Measurements from ENCODE around the gene DHX30. TPM values are rescaled to one million over a fixed set of nuclear protein-coding genes. Genes with fewer than 3 reads are reported as not detected.

The DHX30 gene
- total and polyA plus RNA-seq, 7 experiments from 2014 or later: 27.8 to 103 (median 80.1) TPM

GRCh38 chr3:47850564-47851410, 47.8 kb downstream of the DHX30 start:
- H3K27me3 ChIP-seq (ENCODE audit: control insufficient read depth in 2 of 2, insufficient read depth in 2 of 2, low read length in 2 of 2): no peaks in the 10 kb centered on the region
- H3K9me3 Mint-ChIP-seq: no peaks in the 10 kb centered on the region
- H3K36me3 ChIP-seq (ENCODE audit: control insufficient read depth in 2 of 3, insufficient read depth in 3 of 3, low read length in 3 of 3): peaks cover 0 to 72% (median 22%) of the 10 kb centered on the region in 3 experiments
- intact Hi-C loops (cut with micrococcal nuclease): no loop called here
- CTCF ChIA-PET: interaction anchor here (0.6 to 0.9 kb wide), 3 partner anchors 13 to 1316 kb away, joined by 3 to 4 read pairs (median 3); no protein-coding TSS in a partner anchor
- H3K36me3 Mint-ChIP-seq: peaks cover 0 to 27% (median 3%) of the 10 kb centered on the region in 5 donors
- H3K9me3 ChIP-seq (ENCODE audit: control insufficient read depth in 2 of 3, low read length in 3 of 3): no peaks in the 10 kb centered on the region
- no peaks in the 10 kb centered on the region for H3K4me1 ChIP-seq (ENCODE audit: control insufficient read depth in 2 of 2, insufficient read depth in 2 of 2, low read length in 2 of 2)
- ATAC-seq (no peak), DNase-seq (no peak)
- H3K4me3 ChIP-seq (ENCODE audit: low read length): no peak overlapping the region
- peak overlapping the region in 7 of 9 donors; percentile 10 to 84 (median 62) for H3K27ac Mint-ChIP-seq
- H3K27me3 Mint-ChIP-seq: no peaks in the 10 kb centered on the region
- H3K27ac ChIP-seq (ENCODE audit: low read depth, low read length): peak overlapping the region; percentile 13
- POLR2A ChIA-PET: no interaction called here
- H3K4me3 Mint-ChIP-seq: no peak overlapping the region
- peaks cover 0 to 3% (median 0%) of the 10 kb centered on the region in 7 donors for H3K4me1 Mint-ChIP-seq

GRCh38 chr3:47851888-47852603, 49.1 kb downstream of the DHX30 start:
- ChIA-PET CTCF (no interaction called here), POLR2A (no interaction called here)
- Mint-ChIP-seq H3K36me3 (peaks cover 0 to 25% (median 3%) of the 10 kb centered on the region in 5 donors), H3K9me3 (no peaks in the 10 kb centered on the region), H3K27me3 (no peaks in the 10 kb centered on the region), H3K27ac (peak overlapping the region in 6 of 9 donors; percentile 12 to 80 (median 32)), H3K4me3 (no peak overlapping the region), H3K4me1 (peaks cover 0 to 3% (median 0%) of the 10 kb centered on the region in 7 donors)
- ATAC-seq: no peak
- no peak overlapping the region for H3K4me3 ChIP-seq (ENCODE audit: low read length)
- H3K27me3 ChIP-seq (ENCODE audit: control insufficient read depth in 2 of 2, insufficient read depth in 2 of 2, low read length in 2 of 2): no peaks in the 10 kb centered on the region
- DNase-seq: no peak
- no peak overlapping the region for H3K27ac ChIP-seq (ENCODE audit: low read depth, low read length)
- no peaks in the 10 kb centered on the region for H3K9me3 ChIP-seq (ENCODE audit: control insufficient read depth in 2 of 3, low read length in 3 of 3)
- peaks cover 0 to 72% (median 16%) of the 10 kb centered on the region in 3 experiments for H3K36me3 ChIP-seq (ENCODE audit: control insufficient read depth in 2 of 3, insufficient read depth in 3 of 3, low read length in 3 of 3)
- intact Hi-C loops (cut with micrococcal nuclease): no loop called here
- no peaks in the 10 kb centered on the region for H3K4me1 ChIP-seq (ENCODE audit: control insufficient read depth in 2 of 2, insufficient read depth in 2 of 2, low read length in 2 of 2)

- H3K27me3 ChIP-seq (ENCODE audit: control insufficient read depth in 2 of 2, insufficient read depth in 2 of 2, low read length in 2 of 2): no peaks in the 10 kb centered on the region
- no peaks in the 10 kb centered on the region for H3K4me1 ChIP-seq (ENCODE audit: control insufficient read depth in 2 of 2, insufficient read depth in 2 of 2, low read length in 2 of 2)
- Mint-ChIP-seq H3K27me3 (no peaks in the 10 kb centered on the region), H3K4me3 (no peak overlapping the region), H3K36me3 (peaks cover 0 to 22% (median 3%) of the 10 kb centered on the region in 5 donors), H3K4me1 (peaks cover 0 to 3% (median 0%) of the 10 kb centered on the region in 7 donors), H3K27ac (no peak overlapping the region), H3K9me3 (no peaks in the 10 kb centered on the region)
- no peak overlapping the region for H3K27ac ChIP-seq (ENCODE audit: low read depth, low read length)
- no peak overlapping the region for H3K4me3 ChIP-seq (ENCODE audit: low read length)
- no peaks in the 10 kb centered on the region for H3K9me3 ChIP-seq (ENCODE audit: control insufficient read depth in 2 of 3, low read length in 3 of 3)
- DNase-seq (no peak), ATAC-seq (no peak)
- H3K36me3 ChIP-seq (ENCODE audit: control insufficient read depth in 2 of 3, insufficient read depth in 3 of 3, low read length in 3 of 3): peaks cover 0 to 66% (median 9%) of the 10 kb centered on the region in 3 experiments
- intact Hi-C loops (cut with micrococcal nuclease): no loop called here
- ChIA-PET CTCF (no interaction called here), POLR2A (no interaction called here)
These were observed 50.0 kb downstream of the DHX30 start for GRCh38 chr3:47852604-47853602.

GRCh38 chr3:47854267-47854666, 51.3 kb downstream of the DHX30 start:
- Mint-ChIP-seq H3K27ac (no peak overlapping the region), H3K27me3 (no peaks in the 10 kb centered on the region), H3K9me3 (no peaks in the 10 kb centered on the region), H3K36me3 (peaks cover 0 to 19% (median 3%) of the 10 kb centered on the region in 5 donors), H3K4me1 (peaks cover 0 to 5% (median 0%) of the 10 kb centered on the region in 7 donors), H3K4me3 (no peak overlapping the region)
- Histone ChIP-seq H3K4me3 (ENCODE audit: low read length) (no peak overlapping the region), H3K27ac (ENCODE audit: low read depth, low read length) (no peak overlapping the region), H3K27me3 (ENCODE audit: control insufficient read depth in 2 of 2, insufficient read depth in 2 of 2, low read length in 2 of 2) (no peaks in the 10 kb centered on the region), H3K36me3 (ENCODE audit: control insufficient read depth in 2 of 3, insufficient read depth in 3 of 3, low read length in 3 of 3) (peaks cover 0 to 52% (median 3%) of the 10 kb centered on the region in 3 experiments), H3K4me1 (ENCODE audit: control insufficient read depth in 2 of 2, insufficient read depth in 2 of 2, low read length in 2 of 2) (no peaks in the 10 kb centered on the region), H3K9me3 (ENCODE audit: control insufficient read depth in 2 of 3, low read length in 3 of 3) (no peaks in the 10 kb centered on the region)
- POLR2A ChIA-PET: no interaction called here
- intact Hi-C loops (cut with micrococcal nuclease): no loop called here
- ATAC-seq: no peak
- CTCF ChIA-PET: no interaction called here
- DNase-seq: no peak

- Histone ChIP-seq H3K4me3 (ENCODE audit: low read length) (no peak overlapping the region), H3K27ac (ENCODE audit: low read depth, low read length) (no peak overlapping the region), H3K9me3 (ENCODE audit: control insufficient read depth in 2 of 3, low read length in 3 of 3) (no peaks in the 10 kb centered on the region), H3K27me3 (ENCODE audit: control insufficient read depth in 2 of 2, insufficient read depth in 2 of 2, low read length in 2 of 2) (no peaks in the 10 kb centered on the region), H3K4me1 (ENCODE audit: control insufficient read depth in 2 of 2, insufficient read depth in 2 of 2, low read length in 2 of 2) (no peaks in the 10 kb centered on the region), H3K36me3 (ENCODE audit: control insufficient read depth in 2 of 3, insufficient read depth in 3 of 3, low read length in 3 of 3) (peaks cover 0 to 46% (median 3%) of the 10 kb centered on the region in 3 experiments)
- intact Hi-C loops (cut with micrococcal nuclease): no loop called here
- POLR2A ChIA-PET: no interaction called here
- Mint-ChIP-seq H3K27ac (no peak overlapping the region), H3K4me1 (peaks cover 0 to 5% (median 0%) of the 10 kb centered on the region in 7 donors), H3K36me3 (peaks cover 0 to 17% (median 3%) of the 10 kb centered on the region in 5 donors), H3K9me3 (no peaks in the 10 kb centered on the region), H3K27me3 (no peaks in the 10 kb centered on the region), H3K4me3 (no peak overlapping the region)
- no peak for DNase-seq
- ATAC-seq: no peak
- CTCF ChIA-PET: no interaction called here
These were observed 52.0 kb downstream of the DHX30 start for GRCh38 chr3:47854720-47855455.

Data from naive thymus-derived CD4-positive, alpha-beta T cell (primary cell).